HL-60 (cell line): ENCODE measurements around the gene FOXP1.

Experiments
- DNase-seq, 2 experiments: peaks; one replicate each; pipeline ENCODE4 v3.0.0-alpha.2; 2010 to 2020; ENCODE audit warnings: low read depth in 1 of 2, low spot score in 1 of 2
- H3K27ac ChIP-seq: fragments of 250-450 bp; sonication (Bioruptor Pico); replicated peaks from 2 replicates; pipeline ENCODE4 v1.5.1; 2020; ENCODE audit warnings: mild to moderate bottlenecking, moderate library complexity
- H3K27me3 ChIP-seq: fragments of 250-450 bp; sonication (Bioruptor Pico); 2 replicates; pipeline ENCODE4 v1.5.1; 2021; ENCODE audit warnings: mild to moderate bottlenecking, moderate library complexity; ENCODE audit not compliant: insufficient read depth, poor library complexity, severe bottlenecking
- H3K4me3 ChIP-seq: replicated peaks from 2 replicates; pipeline ENCODE4 v1.5.1; 2011; ENCODE audit warnings: mild to moderate bottlenecking, control low read depth, low read length; ENCODE audit not compliant: insufficient read depth
- GABPA ChIP-seq: IDR thresholded peaks from 2 replicates; pipeline ENCODE4 v1.6.1; 2012; ENCODE audit warnings: low read depth
- POLR2AphosphoS5 ChIP-seq: IDR thresholded peaks from 2 replicates; pipeline ENCODE4 v1.6.1; 2012; ENCODE audit warnings: low read depth
- SPI1 ChIP-seq: IDR thresholded peaks from 2 replicates; pipeline ENCODE4 v1.6.1; 2012; ENCODE audit warnings: low read depth, mild to moderate bottlenecking, borderline replicate concordance
- TF ChIP-seq, protein P1 (sequence below): IDR thresholded peaks from one replicate; pipeline ENCODE4 v1.5.1; 2011; ENCODE audit warnings: low read length, control low read depth, inconsistent platforms; ENCODE audit not compliant: insufficient read depth
- TF ChIP-seq, protein P2 (sequence below): IDR thresholded peaks from 2 replicates; pipeline ENCODE4 v1.6.1; 2012; ENCODE audit warnings: low read depth; ENCODE audit not compliant: insufficient replicate concordance

The FOXP1 gene

DNA sequence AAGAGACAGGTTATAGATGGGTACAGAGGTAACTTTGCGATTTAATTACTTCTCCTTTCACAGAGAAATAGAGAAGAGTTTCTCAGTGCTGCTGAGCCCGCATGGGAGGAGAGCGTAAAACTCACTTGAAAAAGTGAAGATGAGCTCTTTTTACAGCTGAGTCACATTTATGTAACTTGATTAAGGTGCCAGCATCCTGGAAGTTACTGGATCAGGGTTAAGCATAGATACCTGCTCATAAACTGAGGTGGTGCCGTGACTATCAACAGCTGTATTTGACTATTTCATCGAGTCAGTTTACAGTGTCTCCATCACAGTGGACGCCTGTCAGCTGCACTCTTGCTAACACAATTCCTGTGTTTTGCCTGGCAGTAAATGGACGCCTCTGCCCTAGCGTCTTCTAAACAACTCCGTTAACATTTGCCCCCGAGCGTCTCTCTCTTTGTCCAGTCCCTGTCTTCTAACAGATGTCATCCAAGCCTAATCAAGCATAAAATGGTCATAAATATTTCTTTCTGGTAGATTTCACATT lies 414.6 kb downstream of the FOXP1 start:
- DNase-seq: no peak
- no peak overlapping the region for H3K27ac ChIP-seq
- TF ChIP-seq POLR2AphosphoS5: no peak
- no peak for TF ChIP-seq GABPA
- TF ChIP-seq SPI1: no peak
- TF ChIP-seq, protein P1, sequence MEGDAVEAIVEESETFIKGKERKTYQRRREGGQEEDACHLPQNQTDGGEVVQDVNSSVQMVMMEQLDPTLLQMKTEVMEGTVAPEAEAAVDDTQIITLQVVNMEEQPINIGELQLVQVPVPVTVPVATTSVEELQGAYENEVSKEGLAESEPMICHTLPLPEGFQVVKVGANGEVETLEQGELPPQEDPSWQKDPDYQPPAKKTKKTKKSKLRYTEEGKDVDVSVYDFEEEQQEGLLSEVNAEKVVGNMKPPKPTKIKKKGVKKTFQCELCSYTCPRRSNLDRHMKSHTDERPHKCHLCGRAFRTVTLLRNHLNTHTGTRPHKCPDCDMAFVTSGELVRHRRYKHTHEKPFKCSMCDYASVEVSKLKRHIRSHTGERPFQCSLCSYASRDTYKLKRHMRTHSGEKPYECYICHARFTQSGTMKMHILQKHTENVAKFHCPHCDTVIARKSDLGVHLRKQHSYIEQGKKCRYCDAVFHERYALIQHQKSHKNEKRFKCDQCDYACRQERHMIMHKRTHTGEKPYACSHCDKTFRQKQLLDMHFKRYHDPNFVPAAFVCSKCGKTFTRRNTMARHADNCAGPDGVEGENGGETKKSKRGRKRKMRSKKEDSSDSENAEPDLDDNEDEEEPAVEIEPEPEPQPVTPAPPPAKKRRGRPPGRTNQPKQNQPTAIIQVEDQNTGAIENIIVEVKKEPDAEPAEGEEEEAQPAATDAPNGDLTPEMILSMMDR: no peak
- TF ChIP-seq, protein P2, sequence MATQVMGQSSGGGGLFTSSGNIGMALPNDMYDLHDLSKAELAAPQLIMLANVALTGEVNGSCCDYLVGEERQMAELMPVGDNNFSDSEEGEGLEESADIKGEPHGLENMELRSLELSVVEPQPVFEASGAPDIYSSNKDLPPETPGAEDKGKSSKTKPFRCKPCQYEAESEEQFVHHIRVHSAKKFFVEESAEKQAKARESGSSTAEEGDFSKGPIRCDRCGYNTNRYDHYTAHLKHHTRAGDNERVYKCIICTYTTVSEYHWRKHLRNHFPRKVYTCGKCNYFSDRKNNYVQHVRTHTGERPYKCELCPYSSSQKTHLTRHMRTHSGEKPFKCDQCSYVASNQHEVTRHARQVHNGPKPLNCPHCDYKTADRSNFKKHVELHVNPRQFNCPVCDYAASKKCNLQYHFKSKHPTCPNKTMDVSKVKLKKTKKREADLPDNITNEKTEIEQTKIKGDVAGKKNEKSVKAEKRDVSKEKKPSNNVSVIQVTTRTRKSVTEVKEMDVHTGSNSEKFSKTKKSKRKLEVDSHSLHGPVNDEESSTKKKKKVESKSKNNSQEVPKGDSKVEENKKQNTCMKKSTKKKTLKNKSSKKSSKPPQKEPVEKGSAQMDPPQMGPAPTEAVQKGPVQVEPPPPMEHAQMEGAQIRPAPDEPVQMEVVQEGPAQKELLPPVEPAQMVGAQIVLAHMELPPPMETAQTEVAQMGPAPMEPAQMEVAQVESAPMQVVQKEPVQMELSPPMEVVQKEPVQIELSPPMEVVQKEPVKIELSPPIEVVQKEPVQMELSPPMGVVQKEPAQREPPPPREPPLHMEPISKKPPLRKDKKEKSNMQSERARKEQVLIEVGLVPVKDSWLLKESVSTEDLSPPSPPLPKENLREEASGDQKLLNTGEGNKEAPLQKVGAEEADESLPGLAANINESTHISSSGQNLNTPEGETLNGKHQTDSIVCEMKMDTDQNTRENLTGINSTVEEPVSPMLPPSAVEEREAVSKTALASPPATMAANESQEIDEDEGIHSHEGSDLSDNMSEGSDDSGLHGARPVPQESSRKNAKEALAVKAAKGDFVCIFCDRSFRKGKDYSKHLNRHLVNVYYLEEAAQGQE: no peak
- no peak overlapping the region for H3K4me3 ChIP-seq
- no peaks in the 10 kb centered on the region for H3K27me3 ChIP-seq

DNA sequence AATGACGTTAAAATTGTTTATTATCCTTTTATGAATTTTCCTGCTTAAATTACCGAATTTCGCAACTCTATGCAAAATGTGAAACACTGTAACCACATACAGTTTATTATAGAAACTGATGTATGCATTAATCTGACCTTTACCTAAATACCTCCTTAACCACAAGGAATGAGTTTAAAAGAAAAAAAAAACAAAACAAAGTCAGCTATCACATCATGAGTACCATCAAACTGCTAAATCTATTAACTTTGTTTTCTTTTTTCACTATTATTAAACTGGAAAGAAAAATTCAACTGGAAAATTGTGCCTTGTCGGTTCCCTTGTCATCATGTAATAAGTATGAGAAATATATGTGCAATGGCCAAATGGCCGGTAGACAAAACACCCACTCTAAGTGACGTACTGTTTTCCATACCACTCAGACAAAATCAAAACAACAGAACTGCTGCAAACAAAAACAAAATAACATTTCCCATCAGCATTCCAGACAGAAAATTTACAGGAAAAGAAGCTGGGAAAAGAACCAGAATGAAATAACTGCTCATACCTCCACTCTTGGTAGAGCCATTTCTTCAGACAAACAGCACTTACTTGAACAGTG lies 415.3 kb downstream of the FOXP1 start:
- Histone ChIP-seq H3K4me3 (no peak overlapping the region), H3K27ac (no peak overlapping the region), H3K27me3 (no peaks in the 10 kb centered on the region)
- DNase-seq: no peak
- TF ChIP-seq, protein P2: no peak
- TF ChIP-seq POLR2AphosphoS5 (no peak), SPI1 (no peak), GABPA (no peak)
- TF ChIP-seq, protein P1: no peak

DNA sequence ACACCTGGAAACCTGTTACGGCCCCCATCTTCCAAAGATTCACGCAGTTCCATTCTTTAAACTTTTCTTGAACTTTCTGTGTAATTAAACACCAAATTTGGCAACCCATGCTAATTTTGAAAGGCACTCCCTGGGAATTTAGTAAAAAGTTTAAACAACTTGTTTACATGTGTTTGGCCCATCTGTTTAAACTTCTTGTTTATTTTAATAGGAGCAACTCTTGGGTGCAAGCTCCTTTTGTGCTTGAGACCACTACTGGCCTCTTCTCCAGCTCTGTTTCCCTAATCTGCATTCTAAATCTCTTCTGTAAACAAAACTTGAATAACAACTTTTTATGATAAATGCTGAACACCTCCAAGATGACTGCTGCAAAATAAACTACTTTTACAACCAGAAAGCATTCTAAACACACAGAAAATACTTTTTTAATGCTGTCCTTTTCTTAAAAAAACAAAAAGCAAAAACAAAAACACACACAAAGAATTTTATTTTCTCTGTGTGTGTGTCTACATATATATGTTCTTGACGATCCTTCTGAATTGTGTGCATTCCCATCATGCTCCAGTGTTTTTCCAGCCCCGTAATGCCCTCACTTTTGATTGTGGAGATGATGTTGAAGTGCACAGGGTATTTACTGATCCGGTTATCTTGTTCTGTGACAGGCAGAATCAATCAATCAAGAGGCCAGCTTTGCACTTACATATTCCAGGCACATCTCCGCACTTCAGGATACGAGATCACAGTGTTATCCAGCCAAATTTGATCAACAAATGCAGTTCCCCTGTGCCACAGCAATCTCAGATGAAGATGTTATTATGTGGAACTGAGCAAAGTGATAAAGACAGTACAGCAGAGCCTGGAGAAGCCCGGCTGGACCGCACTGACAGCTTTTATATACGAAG lies 416.9 kb downstream of the FOXP1 start:
- Histone ChIP-seq H3K4me3 (no peak overlapping the region), H3K27ac (no peak overlapping the region), H3K27me3 (no peaks in the 10 kb centered on the region)
- no peak for DNase-seq
- no peak for TF ChIP-seq SPI1
- TF ChIP-seq, protein P1: no peak
- TF ChIP-seq, protein P2: no peak
- no peak for TF ChIP-seq POLR2AphosphoS5
- no peak for TF ChIP-seq GABPA
